C4-2B (cell line): Measurements from ENCODE around the gene CTIF.

Source experiments
- ZFX ChIP-seq: fragments of 450-650 bp; IDR thresholded peaks from 2 replicates; pipeline ENCODE4 v1.6.1; 2017
- TF ChIP-seq, protein P1 (sequence below): fragments of 450-650 bp; conservative IDR thresholded peaks from 2 replicates; pipeline ENCODE4 v1.5.1; 2017; ENCODE audit warnings: mild to moderate bottlenecking

DNA sequence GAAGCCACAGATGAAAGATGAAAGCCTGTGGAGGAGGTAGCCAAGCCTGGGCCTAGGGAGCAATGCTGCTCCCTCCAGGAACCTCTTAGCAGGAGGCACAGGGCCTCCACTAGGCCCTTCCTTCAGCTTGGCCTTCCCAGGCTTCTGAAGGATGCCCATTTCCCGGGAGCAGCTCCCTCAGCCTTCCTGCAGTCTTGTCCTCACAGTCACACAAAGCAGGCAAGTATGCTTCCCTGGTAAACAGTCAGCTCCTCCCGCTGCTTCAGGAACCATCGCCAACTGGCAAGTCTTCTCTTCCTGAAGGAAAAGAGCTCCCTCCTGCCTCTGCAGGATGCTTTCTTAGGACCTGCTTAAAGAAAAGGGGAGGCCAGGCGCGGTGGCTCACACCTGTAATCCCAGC is 358.7 kb downstream of the CTIF start:
- TF ChIP-seq, protein P1, sequence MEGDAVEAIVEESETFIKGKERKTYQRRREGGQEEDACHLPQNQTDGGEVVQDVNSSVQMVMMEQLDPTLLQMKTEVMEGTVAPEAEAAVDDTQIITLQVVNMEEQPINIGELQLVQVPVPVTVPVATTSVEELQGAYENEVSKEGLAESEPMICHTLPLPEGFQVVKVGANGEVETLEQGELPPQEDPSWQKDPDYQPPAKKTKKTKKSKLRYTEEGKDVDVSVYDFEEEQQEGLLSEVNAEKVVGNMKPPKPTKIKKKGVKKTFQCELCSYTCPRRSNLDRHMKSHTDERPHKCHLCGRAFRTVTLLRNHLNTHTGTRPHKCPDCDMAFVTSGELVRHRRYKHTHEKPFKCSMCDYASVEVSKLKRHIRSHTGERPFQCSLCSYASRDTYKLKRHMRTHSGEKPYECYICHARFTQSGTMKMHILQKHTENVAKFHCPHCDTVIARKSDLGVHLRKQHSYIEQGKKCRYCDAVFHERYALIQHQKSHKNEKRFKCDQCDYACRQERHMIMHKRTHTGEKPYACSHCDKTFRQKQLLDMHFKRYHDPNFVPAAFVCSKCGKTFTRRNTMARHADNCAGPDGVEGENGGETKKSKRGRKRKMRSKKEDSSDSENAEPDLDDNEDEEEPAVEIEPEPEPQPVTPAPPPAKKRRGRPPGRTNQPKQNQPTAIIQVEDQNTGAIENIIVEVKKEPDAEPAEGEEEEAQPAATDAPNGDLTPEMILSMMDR, result no peak
- TF ChIP-seq ZFX, result no peak
